Ureter (tissue), 1 donor: ENCODE measurements around the gene PARN. TPM values are rescaled to one million over a fixed set of nuclear protein-coding genes. Genes with fewer than 3 reads are reported as not detected.

Experiments used
- DNase-seq: peaks from one replicate; pipeline ENCODE4 v3.0.0-alpha.2; 2020; ENCODE audit warnings: low spot score
- total RNA-seq: library from RNA; stranded (reverse); gene quantifications from one replicate; pipeline ENCODE4 v1.2.4, GENCODE V29; 2023
- donor health status: DM: yes; HTN: yes; CAD: no.

PARN gene
- total RNA-seq, 1 donor from 2014 or later, result 53.9 TPM

DNA sequence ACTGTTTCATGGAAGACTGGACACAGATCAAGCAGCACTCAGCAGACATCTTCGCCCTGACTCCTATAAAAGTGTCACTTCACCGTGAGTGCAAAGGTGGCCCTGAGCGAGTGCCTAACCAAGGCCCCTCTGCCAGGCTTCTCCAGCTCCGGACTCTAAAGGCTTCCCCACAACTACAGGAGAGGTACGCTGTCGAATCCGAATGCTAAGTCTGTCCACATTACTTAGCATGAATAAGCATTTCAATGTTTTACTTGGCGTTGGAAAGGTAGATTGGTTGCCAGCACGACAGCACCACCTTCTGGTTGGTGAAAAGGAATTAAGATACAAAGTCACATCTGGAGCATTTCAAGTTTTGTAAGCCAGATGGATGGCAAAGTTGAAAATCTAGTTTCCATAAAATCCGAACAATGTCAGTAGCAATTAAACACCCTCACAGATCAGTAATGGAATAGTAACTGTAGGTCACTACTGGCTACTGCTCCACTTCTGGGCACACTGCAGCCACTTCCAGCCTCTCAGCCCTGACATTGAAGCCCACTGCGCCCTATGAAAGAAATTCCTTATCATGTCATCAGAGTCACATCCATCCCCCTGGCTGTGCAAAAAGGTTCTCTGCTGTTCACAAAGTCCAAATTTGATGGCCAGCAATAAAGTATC, 100.9 kb downstream of the PARN start:
- peak; percentile 85 for DNase-seq

DNA sequence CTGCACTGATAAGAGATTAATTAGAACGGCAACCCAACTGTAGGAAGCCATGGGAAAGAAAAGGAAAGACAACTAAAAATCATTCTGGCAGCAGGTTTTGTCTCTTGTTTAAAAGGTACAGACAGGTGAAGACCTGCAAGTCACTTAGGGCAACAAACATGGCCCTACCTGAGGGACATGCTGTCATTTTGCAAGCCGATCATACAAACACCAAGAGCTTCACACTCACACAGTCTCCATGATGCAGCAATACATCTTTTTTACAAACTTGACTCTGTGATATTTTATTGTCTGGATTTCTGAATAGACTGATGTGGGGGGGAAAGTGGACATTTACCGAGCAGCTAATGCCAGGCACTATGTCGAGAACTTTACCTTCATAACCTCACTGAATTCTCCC, 101.8 kb downstream of the PARN start:
- DNase-seq, result no peak

DNA sequence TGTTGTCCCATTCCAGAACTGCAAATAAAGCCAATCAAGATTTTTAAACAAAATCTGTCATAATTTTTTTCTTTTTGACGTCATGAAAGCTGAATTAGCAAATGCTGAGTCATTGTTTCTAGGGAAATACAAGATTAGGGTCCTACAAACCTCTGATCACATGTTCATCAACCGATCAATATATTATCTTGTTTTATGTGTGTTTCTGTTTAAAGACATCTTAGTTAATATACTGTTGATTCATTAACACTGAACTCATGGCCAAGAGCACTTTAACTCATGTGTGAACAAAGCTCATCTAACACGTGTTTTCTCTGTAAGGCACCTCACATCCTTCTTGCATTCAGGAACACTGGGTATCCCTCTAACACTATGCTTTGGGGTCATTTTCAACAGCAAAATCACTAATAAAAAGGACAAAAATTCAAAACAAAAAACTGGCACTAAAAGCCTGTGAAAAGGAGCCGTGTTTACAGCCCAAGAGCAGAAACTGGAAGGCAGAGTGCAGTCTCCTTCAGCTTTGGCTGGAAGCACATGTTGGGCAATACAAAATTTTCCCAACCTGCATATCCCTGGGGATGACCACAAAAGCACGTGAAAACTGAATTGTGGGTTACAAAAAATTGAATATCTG, 102.5 kb downstream of the PARN start:
- no peak for DNase-seq

DNA sequence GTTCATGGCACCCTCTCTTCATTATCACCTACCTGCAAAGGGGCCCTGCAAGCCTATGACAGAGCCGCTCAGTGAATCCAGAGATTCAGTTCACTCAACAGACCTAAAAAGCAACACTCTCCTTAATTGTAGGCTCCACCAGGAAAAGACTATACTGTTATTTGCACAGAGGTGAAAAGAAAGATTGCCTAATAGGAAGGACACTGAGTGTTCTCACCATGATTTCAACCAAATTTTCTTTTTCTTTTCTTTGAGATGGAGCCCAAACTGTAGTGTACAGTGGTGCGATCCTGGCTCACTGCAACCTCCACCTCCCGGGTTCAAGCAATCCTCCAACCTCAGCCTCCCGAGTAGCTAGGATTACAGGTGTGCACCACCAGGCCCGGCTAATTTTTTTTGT, 104.5 kb downstream of the PARN start:
- no peak for DNase-seq

- DNase-seq, result no peak
Observed at GRCh38 chr16:14524979-14525378, 105.1 kb downstream of the PARN start.

DNA sequence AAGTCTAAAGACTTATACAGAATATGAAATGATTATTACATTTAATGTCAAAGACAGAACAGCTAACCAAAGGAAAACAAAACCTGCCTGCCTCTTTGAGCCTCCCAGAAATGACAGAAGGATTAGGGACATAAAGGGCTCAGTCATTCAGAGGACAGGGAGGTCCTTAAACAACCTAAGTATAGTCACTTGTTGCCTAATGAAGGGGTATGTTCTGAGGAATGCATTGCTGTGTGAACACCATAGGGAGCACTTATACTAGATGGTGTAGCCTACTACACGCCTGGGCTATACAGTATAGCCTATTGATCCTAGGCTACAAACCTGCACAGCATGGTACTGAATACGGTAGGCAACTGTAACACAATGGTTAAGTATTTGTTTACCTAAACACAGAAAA, 106.4 kb downstream of the PARN start:
- DNase-seq, result no peak

DNA sequence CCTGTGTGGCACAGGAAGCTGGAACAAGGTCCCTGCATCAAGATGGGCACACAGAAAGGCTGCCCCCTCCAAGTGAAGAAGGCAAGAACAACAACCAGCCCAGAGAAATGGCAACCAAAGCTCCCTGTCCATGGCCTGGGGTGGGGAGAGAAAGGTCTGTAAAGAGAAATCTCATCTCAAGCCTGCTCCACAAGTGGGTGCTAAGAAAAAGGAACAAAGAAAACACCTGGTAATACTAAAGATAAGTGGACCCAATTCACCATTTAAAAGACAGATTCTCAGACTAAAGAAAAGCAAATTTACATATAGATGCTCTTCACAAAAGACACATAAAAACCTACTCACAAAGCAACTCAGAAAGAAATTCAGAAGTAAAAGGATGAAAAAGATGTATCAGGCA, 107.4 kb downstream of the PARN start:
- no peak for DNase-seq

GRCh38 chr16:14520753-14521152, 109.3 kb downstream of the PARN start:
- no peak for DNase-seq

DNA sequence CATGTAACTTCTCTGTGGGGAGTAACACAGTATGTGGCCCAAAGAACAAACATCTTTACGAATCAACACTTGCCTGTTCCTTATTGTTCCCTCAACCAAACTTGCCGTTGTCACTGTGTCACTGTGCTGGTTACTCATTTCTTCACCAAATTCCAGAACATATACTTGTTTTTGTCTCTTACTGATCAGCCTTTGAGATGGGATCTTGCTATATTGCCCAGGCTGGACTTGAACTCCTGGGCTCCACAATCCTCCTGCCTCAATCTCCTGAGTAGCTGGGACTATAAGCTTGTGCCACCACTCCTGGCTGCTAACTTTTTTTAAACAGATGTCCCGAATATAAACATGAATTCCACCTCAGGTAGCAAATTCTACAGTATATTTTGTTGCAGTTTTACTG, 115.1 kb downstream of the PARN start:
- DNase-seq, result no peak

DNA sequence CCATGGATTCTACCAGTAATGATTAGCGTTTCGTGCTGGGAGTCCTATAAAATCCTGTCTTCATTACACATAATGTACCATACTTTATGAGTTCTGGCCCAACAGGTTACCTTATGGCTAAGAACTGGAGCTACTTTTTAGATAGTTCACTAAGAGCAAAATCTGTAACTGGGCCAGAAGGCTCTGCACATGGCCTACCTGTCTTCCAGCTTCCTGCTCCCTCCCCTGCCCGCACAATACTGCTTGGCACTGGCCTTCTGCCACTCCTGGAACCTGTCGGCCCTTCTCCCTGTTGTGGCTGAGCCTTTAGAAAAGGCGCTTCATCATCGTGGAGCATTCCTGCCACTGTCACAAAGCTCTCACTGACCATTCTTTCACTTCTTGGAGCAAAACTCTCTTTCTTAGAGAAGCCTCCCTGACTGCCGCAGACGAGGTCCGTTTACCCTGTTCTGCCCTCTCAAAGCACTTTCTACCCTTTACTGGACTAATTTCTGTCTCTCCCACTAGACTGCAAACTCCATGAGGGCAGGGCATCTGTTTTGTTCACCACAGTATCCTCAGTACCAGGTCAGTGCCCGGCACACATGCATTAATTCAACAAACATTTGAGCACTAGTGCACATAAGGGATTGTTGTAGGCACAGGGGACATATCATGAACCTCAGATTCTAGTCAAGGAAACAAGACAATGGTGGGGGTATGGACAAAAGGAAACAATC, 116.5 kb downstream of the PARN start:
- DNase-seq, result no peak

DNA sequence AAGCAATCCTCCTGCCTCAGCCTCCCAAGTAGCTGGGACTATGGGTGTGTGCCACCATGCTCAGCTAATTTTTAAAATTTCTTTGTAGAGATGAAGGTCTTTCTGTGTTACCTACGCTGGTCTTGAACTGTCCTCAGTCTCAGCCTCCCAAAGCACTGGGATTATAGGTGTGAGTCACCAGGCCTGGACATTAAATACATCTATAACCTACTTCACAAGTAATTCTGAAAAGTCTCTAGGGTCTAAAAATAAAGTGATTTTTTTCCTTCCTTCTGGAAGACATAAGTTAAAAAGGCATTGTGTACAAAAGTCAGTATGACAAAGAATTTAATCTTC, 118.3 kb downstream of the PARN start:
- no peak for DNase-seq

GRCh38 chr16:14510939-14511799, 118.9 kb downstream of the PARN start:
- DNase-seq, result no peak

DNA sequence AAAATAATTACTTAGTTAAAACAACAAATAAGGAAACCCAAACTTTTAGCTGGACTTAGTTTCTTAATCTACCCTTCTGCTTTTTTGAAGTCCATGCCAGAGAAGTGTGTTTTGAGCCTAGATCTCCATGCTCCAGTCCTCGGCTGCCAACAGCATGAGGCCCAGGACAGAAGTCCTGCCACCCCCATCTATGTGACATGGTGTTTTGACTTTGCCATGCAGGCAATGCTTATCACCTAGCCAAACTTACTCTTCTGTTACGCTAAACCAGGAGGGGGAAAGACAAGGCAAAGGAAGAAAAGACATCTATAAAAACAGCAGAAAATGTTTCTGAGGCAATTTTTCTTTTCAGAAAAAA, 119.5 kb downstream of the PARN start:
- no peak for DNase-seq

DNA sequence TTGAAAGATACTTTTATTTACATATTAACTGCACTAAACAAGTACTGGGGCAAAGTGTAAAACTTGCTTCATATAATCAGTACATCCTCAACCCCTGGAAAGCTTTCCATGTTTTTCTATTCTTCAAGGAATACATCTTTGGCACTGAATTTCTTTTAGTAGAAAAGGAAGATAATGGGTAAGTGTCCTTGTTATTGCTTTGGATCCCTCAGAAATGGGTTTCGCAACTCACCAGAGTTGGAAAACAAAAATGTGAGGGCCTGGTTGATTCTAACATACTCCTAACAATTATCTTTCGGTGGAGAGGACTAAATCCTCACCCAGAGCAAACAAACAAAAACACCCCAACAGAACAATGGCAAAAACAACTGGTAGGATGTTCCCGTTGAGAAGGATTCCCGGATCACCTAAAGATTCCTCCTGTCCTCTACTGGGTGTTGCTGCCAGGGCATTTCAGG, 120.4 kb downstream of the PARN start:
- no peak for DNase-seq

- no peak for DNase-seq
Observed at GRCh38 chr16:14509055-14509454, 121.0 kb downstream of the PARN start.

- no peak for DNase-seq
Observed at GRCh38 chr16:14505846-14506245, 124.2 kb downstream of the PARN start.

GRCh38 chr16:14502932-14503741, 126.9 kb downstream of the PARN start:
- no peak for DNase-seq

GRCh38 chr16:14502256-14502875, 127.7 kb downstream of the PARN start:
- no peak for DNase-seq

GRCh38 chr16:14501331-14502255, 128.5 kb downstream of the PARN start:
- peak; percentile 88 for DNase-seq

- no peak for DNase-seq
Observed at GRCh38 chr16:14500791-14501190, 129.3 kb downstream of the PARN start.
